Spleen (tissue), 7 donors: Measurements from ENCODE around the gene PDZK1IP1.

Experiments used
- CTCF ChIP-seq, 11 experiments: fragments of 200-600 bp in 7 of 11; fragments of 450-650 bp in 4 of 11; sonication (generic) in 4 of 11; IDR thresholded peaks in 8 of 11; conservative IDR thresholded peaks in 3 of 11; 1 replicate in 7 of 11; 2 replicates in 4 of 11; pipeline versions ENCODE4 v1.4.0 to v1.8.0; 2016 to 2021; ENCODE audit warnings: antibody characterized with exemption in 11 of 11, inconsistent platforms in 4 of 11, mild to moderate bottlenecking in 1 of 11
- POLR2A ChIP-seq, 3 donors: fragments of 450-650 bp; IDR thresholded peaks; one replicate each; pipeline ENCODE4 v1.5.1; 2017; ENCODE audit warnings: antibody characterized with exemption in 3 of 3, mild to moderate bottlenecking in 1 of 3
- donor health status: DM: no; HTN: no; CAD: no; lungs with moderate emphysema.
- donor health status: DM: no; HTN: no; CAD: no.
- donor health status: DM: no; HTN: no; CAD: no.

GRCh38 chr1:47229886-47230691, 40.3 kb upstream of the PDZK1IP1 start:
- TF ChIP-seq POLR2A (IDR thresholded peaks at IDR 0.05), result no peak
- TF ChIP-seq CTCF (IDR thresholded peaks at IDR 0.05 in 8 of 11, conservative IDR thresholded peaks at IDR 0.05 in 3 of 11), result no peak
